ENCODE measurements around the gene GLO1. TPM values are rescaled to one million over a fixed set of nuclear protein-coding genes. Genes with fewer than 3 reads are reported as not detected.

Gene GLO1
- total and polyA plus RNA-seq, 9 of the 15 experiments (the other 6 are each of a cell fraction or from before 2014, with no cell fraction given): 155 to 331 (median 203) TPM

DNA sequence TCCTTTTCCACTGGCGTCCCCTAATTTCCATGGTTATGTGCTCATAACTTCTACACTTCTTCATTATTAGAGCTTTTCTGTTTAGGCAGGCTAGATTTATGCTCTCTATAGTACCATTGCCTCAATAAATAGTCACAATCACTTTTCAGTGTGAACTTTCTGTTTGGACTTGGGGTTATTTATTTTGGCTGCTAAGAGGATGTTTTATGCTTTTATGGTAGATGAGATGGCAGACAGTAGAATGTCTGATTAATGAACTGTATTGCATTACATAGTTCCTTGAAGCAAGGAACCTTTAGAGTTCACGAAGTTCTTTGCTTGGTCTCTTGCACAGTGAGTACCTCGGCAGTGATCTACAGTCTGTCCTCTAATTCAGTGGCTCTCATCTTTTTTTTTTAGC is 19.1 kb upstream of the GLO1 start:
- Histone ChIP-seq H3K4me2 (ENCODE audit: insufficient read depth, low read length) (peak overlapping the region; percentile 91), H3K9ac (ENCODE audit: insufficient read depth in 1 of 2, low read depth in 2 of 2, low read length in 2 of 2) (no peak overlapping the region), H3K9me3 (replicated peaks; ENCODE audit: control insufficient read depth, insufficient read depth, low read depth, low read length) (no peaks in the 10 kb centered on the region), H3K36me3 (ENCODE audit: control insufficient read depth, insufficient read depth, low read length) (no peaks in the 10 kb centered on the region; the same call in 2 of the 3 replicates), H4K20me1 (replicated peaks; ENCODE audit: control insufficient read depth, insufficient read depth, low read length) (no peaks in the 10 kb centered on the region), H2AFZ (ENCODE audit: low read depth, low read length) (peak overlapping the region; percentile 98), H3K9me1 (ENCODE audit: control insufficient read depth, insufficient read depth, low read length) (no peaks in the 10 kb centered on the region), H3K27me3 (ENCODE audit: control insufficient read depth in 2 of 2, insufficient read depth in 2 of 2, low read length in 2 of 2) (peaks cover 0 to 3% of the 10 kb centered on the region in 2 experiments; a peak in 2 of 5 replicates), H3K79me2 (ENCODE audit: control insufficient read depth, insufficient read depth, low read length) (peaks cover 24% of the 10 kb centered on the region), H3K4me3 (no peak overlapping the region), H3K27ac (ENCODE audit: extremely low read depth, low read depth, low read length) (no peak overlapping the region), H3K4me1 (replicated peaks in 1 of 2; ENCODE audit: control insufficient read depth in 2 of 2, insufficient read depth in 2 of 2, low read length in 2 of 2) (peaks cover 0 to 8% of the 10 kb centered on the region in 2 experiments; a peak in 2 of 5 replicates)
- BruUV-seq (replicated peaks): no TSS peak
- ChIA-PET CTCF (ENCODE audit: low intra/inter-chr PET ratio) (no interaction called here), POLR2A (no interaction called here)
- 39% methylated on average over 3 of the region's 3 CpGs for WGBS (ENCODE audit: insufficient coverage, low coverage, missing lambda C conversion rate)
- FAIRE-seq (no peak), ATAC-seq (no peak), DNase-seq (ENCODE audit: extremely low read depth in 1 of 4, low spot score in 3 of 4) (no peak)
- intact Hi-C loops (cut with micrococcal nuclease) (no loop called here), in situ Hi-C loops (cut with MboI) (no loop called here)
- TF ChIP-seq YY1 (IDR thresholded peaks at IDR 0.05; ENCODE audit: borderline replicate concordance in 1 of 3, control insufficient read depth in 1 of 3, extremely low read depth in 1 of 3, insufficient read depth in 3 of 3, insufficient read length in 1 of 3, insufficient replicate concordance in 2 of 3, low read depth in 1 of 3, low read length in 2 of 3) (no peak), TBP (optimal IDR thresholded peaks at IDR 0.05; ENCODE audit: low read depth, low read length) (no peak), SMARCB1 (IDR thresholded peaks at IDR 0.05; ENCODE audit: insufficient read length, low read depth) (no peak), ZNF79 (CRISPR knock-in tag; IDR thresholded peaks at IDR 0.05; ENCODE audit: low read depth) (no peak), RFX1 (IDR thresholded peaks at IDR 0.05) (no peak)
- TF ChIP-seq, protein P1, sequence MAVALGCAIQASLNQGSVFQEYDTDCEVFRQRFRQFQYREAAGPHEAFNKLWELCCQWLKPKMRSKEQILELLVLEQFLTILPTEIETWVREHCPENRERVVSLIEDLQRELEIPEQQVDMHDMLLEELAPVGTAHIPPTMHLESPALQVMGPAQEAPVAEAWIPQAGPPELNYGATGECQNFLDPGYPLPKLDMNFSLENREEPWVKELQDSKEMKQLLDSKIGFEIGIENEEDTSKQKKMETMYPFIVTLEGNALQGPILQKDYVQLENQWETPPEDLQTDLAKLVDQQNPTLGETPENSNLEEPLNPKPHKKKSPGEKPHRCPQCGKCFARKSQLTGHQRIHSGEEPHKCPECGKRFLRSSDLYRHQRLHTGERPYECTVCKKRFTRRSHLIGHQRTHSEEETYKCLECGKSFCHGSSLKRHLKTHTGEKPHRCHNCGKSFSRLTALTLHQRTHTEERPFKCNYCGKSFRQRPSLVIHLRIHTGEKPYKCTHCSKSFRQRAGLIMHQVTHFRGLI (CRISPR knock-in tag; IDR thresholded peaks at IDR 0.05): no peak
- TF ChIP-seq, protein P2, sequence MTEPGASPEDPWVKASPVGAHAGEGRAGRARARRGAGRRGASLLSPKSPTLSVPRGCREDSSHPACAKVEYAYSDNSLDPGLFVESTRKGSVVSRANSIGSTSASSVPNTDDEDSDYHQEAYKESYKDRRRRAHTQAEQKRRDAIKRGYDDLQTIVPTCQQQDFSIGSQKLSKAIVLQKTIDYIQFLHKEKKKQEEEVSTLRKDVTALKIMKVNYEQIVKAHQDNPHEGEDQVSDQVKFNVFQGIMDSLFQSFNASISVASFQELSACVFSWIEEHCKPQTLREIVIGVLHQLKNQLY (CRISPR knock-in tag; conservative IDR thresholded peaks at IDR 0.05): no peak
- TF ChIP-seq, protein P3, sequence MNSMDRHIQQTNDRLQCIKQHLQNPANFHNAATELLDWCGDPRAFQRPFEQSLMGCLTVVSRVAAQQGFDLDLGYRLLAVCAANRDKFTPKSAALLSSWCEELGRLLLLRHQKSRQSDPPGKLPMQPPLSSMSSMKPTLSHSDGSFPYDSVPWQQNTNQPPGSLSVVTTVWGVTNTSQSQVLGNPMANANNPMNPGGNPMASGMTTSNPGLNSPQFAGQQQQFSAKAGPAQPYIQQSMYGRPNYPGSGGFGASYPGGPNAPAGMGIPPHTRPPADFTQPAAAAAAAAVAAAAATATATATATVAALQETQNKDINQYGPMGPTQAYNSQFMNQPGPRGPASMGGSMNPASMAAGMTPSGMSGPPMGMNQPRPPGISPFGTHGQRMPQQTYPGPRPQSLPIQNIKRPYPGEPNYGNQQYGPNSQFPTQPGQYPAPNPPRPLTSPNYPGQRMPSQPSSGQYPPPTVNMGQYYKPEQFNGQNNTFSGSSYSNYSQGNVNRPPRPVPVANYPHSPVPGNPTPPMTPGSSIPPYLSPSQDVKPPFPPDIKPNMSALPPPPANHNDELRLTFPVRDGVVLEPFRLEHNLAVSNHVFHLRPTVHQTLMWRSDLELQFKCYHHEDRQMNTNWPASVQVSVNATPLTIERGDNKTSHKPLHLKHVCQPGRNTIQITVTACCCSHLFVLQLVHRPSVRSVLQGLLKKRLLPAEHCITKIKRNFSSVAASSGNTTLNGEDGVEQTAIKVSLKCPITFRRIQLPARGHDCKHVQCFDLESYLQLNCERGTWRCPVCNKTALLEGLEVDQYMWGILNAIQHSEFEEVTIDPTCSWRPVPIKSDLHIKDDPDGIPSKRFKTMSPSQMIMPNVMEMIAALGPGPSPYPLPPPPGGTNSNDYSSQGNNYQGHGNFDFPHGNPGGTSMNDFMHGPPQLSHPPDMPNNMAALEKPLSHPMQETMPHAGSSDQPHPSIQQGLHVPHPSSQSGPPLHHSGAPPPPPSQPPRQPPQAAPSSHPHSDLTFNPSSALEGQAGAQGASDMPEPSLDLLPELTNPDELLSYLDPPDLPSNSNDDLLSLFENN (IDR thresholded peaks at IDR 0.05; ENCODE audit: low read depth in 2 of 2, low read length in 2 of 2): no peak
